A673 (cell line): ENCODE measurements around the gene STPG1. TPM values are rescaled to one million over a fixed set of nuclear protein-coding genes. Genes with fewer than 3 reads are reported as not detected.

Source experiments
- BruUV-seq: library from RNA; stranded (reverse); fragments of 400-500 nt; replicated peaks from 2 replicates; lab custom pipeline; 2021; lab: Mats Ljungman, UMichigan
- CTCF ChIA-PET: fragments of 300-600 bp; sonication (Branson Sonifier 250); formaldehyde crosslinking; loops from one replicate; lab custom pipeline; 2022; ENCODE audit warnings: antibody characterized with exemption; lab: Charles Lee
- POLR2A ChIA-PET: fragments of 300-600 bp; sonication (Branson Sonifier 250); formaldehyde crosslinking; loops from one replicate; lab custom pipeline; 2022; ENCODE audit warnings: antibody characterized with exemption; ENCODE audit not compliant: low non-redundant PET; lab: Charles Lee
- DNase-seq: peaks from one replicate; pipeline ENCODE4 v3.0.0-alpha.2; 2015; ENCODE audit warnings: low spot score
- H3K27ac ChIP-seq: fragments of 200-600 bp; sonication (generic); 2 replicates; pipeline ENCODE4 v1.5.1; 2016; ENCODE audit warnings: mixed run types, low read depth, mild to moderate bottlenecking, mixed read lengths, antibody characterized with exemption, low read length; ENCODE audit not compliant: poor library complexity, severe bottlenecking
- H3K27me3 ChIP-seq: fragments of 200-600 bp; sonication (generic); replicated peaks from 2 replicates; pipeline ENCODE4 v1.6.1; 2017; ENCODE audit warnings: mixed run types, low read depth, mild to moderate bottlenecking, mixed read lengths, antibody characterized with exemption, low read length; ENCODE audit not compliant: insufficient read depth, poor library complexity
- H3K36me3 ChIP-seq: fragments of 200-600 bp; sonication (generic); 2 replicates; pipeline ENCODE4 v1.6.1; 2016; ENCODE audit warnings: mixed run types, mild to moderate bottlenecking, mixed read lengths, antibody characterized with exemption, low read length; ENCODE audit not compliant: insufficient read depth, poor library complexity, severe bottlenecking
- H3K4me1 ChIP-seq: fragments of 200-600 bp; sonication (generic); 2 replicates; pipeline ENCODE4 v1.6.1; 2017; ENCODE audit warnings: mixed run types, mild to moderate bottlenecking, mixed read lengths, antibody characterized with exemption, low read length; ENCODE audit not compliant: insufficient read depth, poor library complexity, severe bottlenecking
- H3K4me3 ChIP-seq: fragments of 200-600 bp; sonication (generic); 2 replicates; pipeline ENCODE4 v1.5.1; 2016; ENCODE audit warnings: low read depth, mixed run types, mild to moderate bottlenecking, mixed read lengths, low read length; ENCODE audit not compliant: poor library complexity, severe bottlenecking
- H3K9me3 ChIP-seq: fragments of 200-600 bp; sonication (generic); 2 replicates; pipeline ENCODE4 v1.6.1; 2016; ENCODE audit warnings: mixed run types, low read depth, mild to moderate bottlenecking, mixed read lengths, antibody characterized with exemption, low read length; ENCODE audit not compliant: poor library complexity, severe bottlenecking
- CTCF ChIP-seq: fragments of 300-800, 200-600 bp; sonication (generic); conservative IDR thresholded peaks from 2 replicates; pipeline ENCODE4 v1.5.1; 2017; ENCODE audit warnings: low read depth, mild to moderate bottlenecking, antibody characterized with exemption, low read length, moderate library complexity, mixed read lengths
- EZH2 ChIP-seq: fragments of 200-600 bp; sonication (generic); IDR thresholded peaks from 2 replicates; pipeline ENCODE4 v1.6.1; 2017; ENCODE audit warnings: borderline replicate concordance, low read depth, mild to moderate bottlenecking, mixed read lengths, antibody characterized with exemption, low read length; ENCODE audit not compliant: poor library complexity, severe bottlenecking
- intact Hi-C: fragments of 100-400 bp; cut with micrococcal nuclease; formaldehyde crosslinking; loops from one replicate; pipeline ENCODE4 v1.10.0; 2022; ENCODE audit not compliant: unreplicated experiment
- total RNA-seq: library from RNA; stranded (reverse); gene quantifications from 2 replicates; pipeline ENCODE4 v1.2.3, GENCODE V29; 2021

Gene STPG1
- total RNA-seq, 1 experiment from 2014 or later, result 7.2 TPM

- H3K27ac ChIP-seq, result no peak overlapping the region
- TF ChIP-seq CTCF (no peak), EZH2 (no peak)
- ChIA-PET CTCF (no interaction called here), POLR2A (no interaction called here)
- BruUV-seq, result no TSS peak
- DNase-seq, result no peak
- no peak overlapping the region for H3K4me3 ChIP-seq
- no peaks in the 10 kb centered on the region for H3K9me3 ChIP-seq
- no peaks in the 10 kb centered on the region for H3K4me1 ChIP-seq
- no peaks in the 10 kb centered on the region for H3K27me3 ChIP-seq
- intact Hi-C loops, result no loop called here
- H3K36me3 ChIP-seq, result no peaks in the 10 kb centered on the region
These were observed 75.1 kb downstream of the STPG1 start for GRCh38 chr1:24338447-24338846.

GRCh38 chr1:24337455-24337854, 76.1 kb downstream of the STPG1 start:
- BruUV-seq, result no TSS peak
- CTCF ChIA-PET, result no interaction called here

GRCh38 chr1:24336075-24336474, 77.5 kb downstream of the STPG1 start:
- CTCF ChIA-PET, result interaction anchor here (0.7 kb wide), 1 partner anchor 185 kb away, joined by 5 read pairs; no protein-coding TSS in a partner anchor
- BruUV-seq, result no TSS peak
- no peak overlapping the region for H3K27ac ChIP-seq
- H3K27me3 ChIP-seq, result no peaks in the 10 kb centered on the region
- no peak for TF ChIP-seq CTCF
- TF ChIP-seq EZH2, result no peak
- POLR2A ChIA-PET, result no interaction called here
- intact Hi-C loops, result no loop called here
- no peaks in the 10 kb centered on the region for H3K4me1 ChIP-seq
- no peaks in the 10 kb centered on the region for H3K9me3 ChIP-seq
- no peak for DNase-seq
- H3K4me3 ChIP-seq, result no peak overlapping the region
- H3K36me3 ChIP-seq, result no peaks in the 10 kb centered on the region

More at GRCh38 chr1:24337455-24337854, 76.1 kb downstream of the STPG1 start:
- POLR2A ChIA-PET, result no interaction called here
- H3K36me3 ChIP-seq, result no peaks in the 10 kb centered on the region
- intact Hi-C loops, result no loop called here
- no peak for DNase-seq
- TF ChIP-seq CTCF (no peak), EZH2 (no peak)
- no peaks in the 10 kb centered on the region for H3K9me3 ChIP-seq
- H3K27me3 ChIP-seq, result no peaks in the 10 kb centered on the region
- H3K4me1 ChIP-seq, result no peaks in the 10 kb centered on the region
- no peak overlapping the region for H3K27ac ChIP-seq
- no peak overlapping the region for H3K4me3 ChIP-seq
